Endothelial cell (in vitro differentiated cells): Measurements from ENCODE around the gene C17orf113. TPM values are rescaled to one million over a fixed set of nuclear protein-coding genes. Genes with fewer than 3 reads are reported as not detected.

Source experiments
- DNase-seq: peaks from one replicate; pipeline ENCODE4 v3.0.0; 2021; ENCODE audit warnings: low spot score
- H3K27ac Mint-ChIP-seq: one replicate; pipeline ENCODE4 v1.8.0; 2021; ENCODE audit warnings: mixed read lengths, inconsistent platforms; ENCODE audit not compliant: unreplicated experiment
- H3K27me3 Mint-ChIP-seq: one replicate; pipeline ENCODE4 v1.8.0; 2021; ENCODE audit warnings: mild to moderate bottlenecking, moderate library complexity, mixed read lengths, inconsistent platforms; ENCODE audit not compliant: unreplicated experiment
- H3K36me3 Mint-ChIP-seq: one replicate; pipeline ENCODE4 v1.8.0; 2021; ENCODE audit warnings: mild to moderate bottlenecking, low read depth, mixed read lengths, inconsistent platforms; ENCODE audit not compliant: unreplicated experiment
- H3K4me1 Mint-ChIP-seq: one replicate; pipeline ENCODE4 v1.8.0; 2021; ENCODE audit warnings: mild to moderate bottlenecking, mixed read lengths, inconsistent platforms; ENCODE audit not compliant: unreplicated experiment
- H3K4me3 Mint-ChIP-seq: one replicate; pipeline ENCODE4 v1.8.0; 2021; ENCODE audit warnings: mild to moderate bottlenecking, mixed read lengths, inconsistent platforms; ENCODE audit not compliant: unreplicated experiment
- H3K9me3 Mint-ChIP-seq: one replicate; pipeline ENCODE4 v1.8.0; 2021; ENCODE audit warnings: mixed read lengths, inconsistent platforms; ENCODE audit not compliant: unreplicated experiment
- total RNA-seq: library from RNA; stranded (reverse); fragmentation: NEBNext Ultra II Directional; extraction: Animal tissue kit (Norgen Biotek cat#: 25700); gene quantifications from one replicate; pipeline ENCODE4 v1.2.1, GENCODE V29; 2021; ENCODE audit not compliant: unreplicated experiment
- TF ChIP-seq, protein P1 (sequence below): fragments of 200-600 bp; sonication (generic); IDR thresholded peaks from one replicate; pipeline ENCODE4 v1.5.0; 2021; ENCODE audit warnings: antibody characterized with exemption; ENCODE audit not compliant: unreplicated experiment

C17orf113 gene
- total RNA-seq, 1 donor from 2014 or later: 1.6 TPM

DNA sequence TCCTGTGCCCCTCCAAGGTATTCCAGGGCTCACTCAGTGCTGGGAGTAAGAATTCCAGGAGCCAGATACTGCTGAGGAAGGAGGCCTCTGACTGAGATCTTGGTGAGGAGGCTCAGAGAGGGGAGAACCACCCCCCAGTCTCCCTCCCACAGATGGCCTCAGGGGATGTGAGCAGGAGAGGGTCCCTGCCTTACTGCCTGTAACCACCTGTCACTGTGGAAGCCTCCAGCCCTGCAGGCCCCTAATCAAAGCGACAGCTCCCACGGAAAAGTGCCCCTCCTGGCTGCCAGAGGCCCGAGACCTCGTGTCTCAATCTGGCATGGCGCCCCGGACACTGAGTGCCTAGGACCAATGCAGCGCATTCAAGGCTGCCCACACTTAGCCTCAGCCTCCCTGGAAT, 7.7 kb upstream of the C17orf113 start:
- H3K9me3 Mint-ChIP-seq: no peaks in the 10 kb centered on the region
- TF ChIP-seq, protein P1, sequence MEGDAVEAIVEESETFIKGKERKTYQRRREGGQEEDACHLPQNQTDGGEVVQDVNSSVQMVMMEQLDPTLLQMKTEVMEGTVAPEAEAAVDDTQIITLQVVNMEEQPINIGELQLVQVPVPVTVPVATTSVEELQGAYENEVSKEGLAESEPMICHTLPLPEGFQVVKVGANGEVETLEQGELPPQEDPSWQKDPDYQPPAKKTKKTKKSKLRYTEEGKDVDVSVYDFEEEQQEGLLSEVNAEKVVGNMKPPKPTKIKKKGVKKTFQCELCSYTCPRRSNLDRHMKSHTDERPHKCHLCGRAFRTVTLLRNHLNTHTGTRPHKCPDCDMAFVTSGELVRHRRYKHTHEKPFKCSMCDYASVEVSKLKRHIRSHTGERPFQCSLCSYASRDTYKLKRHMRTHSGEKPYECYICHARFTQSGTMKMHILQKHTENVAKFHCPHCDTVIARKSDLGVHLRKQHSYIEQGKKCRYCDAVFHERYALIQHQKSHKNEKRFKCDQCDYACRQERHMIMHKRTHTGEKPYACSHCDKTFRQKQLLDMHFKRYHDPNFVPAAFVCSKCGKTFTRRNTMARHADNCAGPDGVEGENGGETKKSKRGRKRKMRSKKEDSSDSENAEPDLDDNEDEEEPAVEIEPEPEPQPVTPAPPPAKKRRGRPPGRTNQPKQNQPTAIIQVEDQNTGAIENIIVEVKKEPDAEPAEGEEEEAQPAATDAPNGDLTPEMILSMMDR: no peak
- no peak overlapping the region for H3K27ac Mint-ChIP-seq
- no peak overlapping the region for H3K4me3 Mint-ChIP-seq
- H3K4me1 Mint-ChIP-seq: peaks cover 16% of the 10 kb centered on the region
- H3K27me3 Mint-ChIP-seq: peaks cover 13% of the 10 kb centered on the region
- no peak for DNase-seq
- no peaks in the 10 kb centered on the region for H3K36me3 Mint-ChIP-seq

DNA sequence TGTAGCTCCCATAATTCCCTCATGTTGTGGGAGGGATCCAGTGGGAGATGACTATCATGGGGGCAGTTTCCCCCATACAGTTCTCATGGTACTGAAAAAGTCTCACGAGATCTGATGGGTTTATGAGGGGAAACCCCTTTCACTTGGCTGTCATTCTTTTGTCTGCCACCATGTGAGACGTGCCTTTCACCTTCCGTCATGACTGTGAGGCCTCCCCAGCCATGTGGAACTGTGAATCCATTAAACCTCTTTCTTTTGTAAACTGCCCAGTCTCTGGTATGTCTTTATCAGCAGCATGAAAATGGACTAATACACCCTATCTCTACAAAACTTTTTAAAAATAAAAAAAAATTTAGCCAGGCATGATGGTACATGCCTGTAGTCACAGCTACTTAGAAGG, 6.2 kb upstream of the C17orf113 start:
- peaks cover 11% of the 10 kb centered on the region for H3K27me3 Mint-ChIP-seq
- TF ChIP-seq, protein P1: no peak
- no peak for DNase-seq
- H3K4me1 Mint-ChIP-seq: peaks cover 16% of the 10 kb centered on the region
- H3K36me3 Mint-ChIP-seq: no peaks in the 10 kb centered on the region
- no peaks in the 10 kb centered on the region for H3K9me3 Mint-ChIP-seq
- no peak overlapping the region for H3K27ac Mint-ChIP-seq
- no peak overlapping the region for H3K4me3 Mint-ChIP-seq

DNA sequence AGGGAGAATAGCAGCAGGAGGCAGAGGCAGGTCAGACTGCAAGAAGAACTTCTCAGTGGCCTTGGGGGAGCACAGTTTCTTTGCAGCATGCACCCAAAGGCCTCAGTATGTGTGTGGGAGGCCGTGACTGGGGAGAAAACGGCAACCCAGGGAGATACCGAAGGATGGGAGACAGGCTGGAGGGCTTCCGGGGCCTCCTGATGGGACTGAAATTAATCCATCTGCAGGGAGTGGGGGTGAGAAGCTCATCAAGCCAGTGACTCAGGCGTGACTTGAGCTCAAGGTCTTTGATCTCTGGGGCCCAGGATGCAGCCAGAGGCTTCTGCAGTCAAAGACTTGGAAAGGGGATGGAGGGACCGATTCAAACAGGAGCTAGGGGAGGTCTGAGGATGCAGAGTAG, 5.1 kb upstream of the C17orf113 start:
- H3K27ac Mint-ChIP-seq: no peak overlapping the region
- H3K4me3 Mint-ChIP-seq: no peak overlapping the region
- TF ChIP-seq, protein P1: no peak
- H3K27me3 Mint-ChIP-seq: peaks cover 13% of the 10 kb centered on the region
- peaks cover 16% of the 10 kb centered on the region for H3K4me1 Mint-ChIP-seq
- no peaks in the 10 kb centered on the region for H3K9me3 Mint-ChIP-seq
- no peaks in the 10 kb centered on the region for H3K36me3 Mint-ChIP-seq
- DNase-seq: no peak

DNA sequence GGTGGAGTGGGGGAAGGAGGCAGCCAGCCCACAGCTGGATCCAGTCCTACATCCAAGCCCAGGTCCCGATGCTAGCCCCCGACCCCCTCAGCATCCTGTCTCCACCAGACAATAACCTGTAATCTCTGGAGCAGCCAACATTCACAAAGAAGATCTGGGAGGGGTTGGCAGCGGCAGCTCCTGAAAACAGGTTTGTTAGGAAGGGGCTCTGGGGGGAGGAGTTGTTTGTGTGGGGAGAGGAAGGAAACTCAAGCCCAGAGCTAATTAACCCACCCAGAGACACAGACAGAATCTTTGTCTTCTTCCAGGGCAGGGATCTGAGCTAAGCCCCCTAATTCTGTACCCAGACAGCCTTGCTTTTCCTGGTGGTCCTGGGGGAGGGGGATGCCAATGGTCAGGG, 4.6 kb upstream of the C17orf113 start:
- H3K27ac Mint-ChIP-seq: no peak overlapping the region
- DNase-seq: no peak
- no peaks in the 10 kb centered on the region for H3K36me3 Mint-ChIP-seq
- TF ChIP-seq, protein P1: no peak
- peaks cover 13% of the 10 kb centered on the region for H3K4me1 Mint-ChIP-seq
- peaks cover 11% of the 10 kb centered on the region for H3K27me3 Mint-ChIP-seq
- no peaks in the 10 kb centered on the region for H3K9me3 Mint-ChIP-seq
- H3K4me3 Mint-ChIP-seq: no peak overlapping the region

DNA sequence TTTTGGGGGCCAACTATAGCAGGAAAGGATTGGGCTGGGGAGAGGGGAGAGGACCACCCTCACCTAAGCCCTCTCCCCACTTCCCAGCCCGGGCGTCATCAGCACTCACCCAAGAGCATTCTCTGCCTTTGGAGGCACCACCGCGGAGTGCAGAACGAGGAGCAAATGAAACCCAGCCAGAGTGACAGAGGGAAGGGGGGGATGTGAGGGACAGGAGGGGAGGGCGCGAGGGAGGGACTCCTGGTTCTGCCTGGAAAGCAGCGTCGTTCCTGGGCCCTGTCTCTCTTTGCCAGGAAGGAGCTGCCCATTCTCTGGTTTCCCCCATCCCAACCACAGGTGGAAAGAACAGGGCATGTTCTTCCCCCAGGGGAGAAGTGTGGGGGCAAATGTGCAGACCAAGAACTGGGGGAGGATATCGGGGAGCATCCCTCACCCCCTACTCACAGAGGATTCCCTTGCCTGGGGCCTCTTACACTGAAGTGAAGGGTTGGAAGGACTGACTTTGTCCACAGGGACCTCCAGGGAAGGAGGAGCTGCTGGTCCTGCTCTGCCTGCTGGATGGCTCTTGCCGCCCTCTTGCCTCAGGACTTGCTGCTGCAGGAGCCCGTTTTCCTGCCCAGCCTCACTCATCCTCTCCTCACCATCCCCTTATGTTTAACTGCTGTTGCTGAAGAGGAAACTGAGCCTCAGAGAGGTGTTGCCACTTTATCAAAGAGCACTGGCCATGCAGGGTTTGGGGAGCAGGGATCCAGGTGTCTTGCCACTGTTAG, 3.5 kb upstream of the C17orf113 start:
- Mint-ChIP-seq H3K27me3 (peaks cover 13% of the 10 kb centered on the region), H3K36me3 (no peaks in the 10 kb centered on the region), H3K4me3 (no peak overlapping the region), H3K9me3 (no peaks in the 10 kb centered on the region), H3K4me1 (peaks cover 15% of the 10 kb centered on the region), H3K27ac (no peak overlapping the region)
- TF ChIP-seq, protein P1: no peak
- no peak for DNase-seq
